Measurements from ENCODE around the gene SNAI3.

GRCh38 chr16:88736088-88736487, 49.8 kb upstream of the SNAI3 start:
- TF ChIP-seq CTCF (IDR thresholded peaks at IDR 0.05; ENCODE audit: control extremely low read depth in 1 of 3, insufficient read depth in 1 of 3, low read depth in 1 of 3, low read length in 3 of 3) (no peak), POLR2A (IDR thresholded peaks at IDR 0.05; ENCODE audit: control extremely low read depth in 1 of 2, low read depth in 2 of 2, low read length in 2 of 2) (no peak), SP1 (IDR thresholded peaks at IDR 0.05; ENCODE audit: low read depth, low read length) (no peak), TAF1 (IDR thresholded peaks at IDR 0.05; ENCODE audit: low read depth, low read length) (no peak)

Measured in H1 (cell line).